ENCODE results near the gene PDZD4.

Gene PDZD4

DNA sequence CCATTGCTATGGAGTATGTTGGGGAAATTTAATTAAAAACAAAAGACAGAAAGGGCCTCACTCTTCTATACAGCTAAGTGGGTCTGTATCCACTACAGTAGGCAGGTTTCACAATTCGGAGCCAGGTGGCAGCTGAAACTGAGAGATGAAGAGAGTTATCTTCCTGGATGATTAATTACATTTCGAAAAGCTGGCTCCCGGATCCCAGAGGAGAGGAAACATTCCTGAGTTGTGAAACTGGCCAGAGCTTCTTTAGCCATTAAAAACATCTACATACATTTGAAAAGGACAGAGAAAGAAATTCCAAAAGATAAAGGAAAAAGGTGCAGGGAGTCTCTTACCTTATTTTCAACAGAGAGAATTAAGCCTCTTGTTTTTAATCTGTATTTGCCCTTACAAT is 15.5 kb upstream of the PDZD4 start:
- Mint-ChIP-seq H3K9me3 (no peaks in the 10 kb centered on the region), H3K4me3 (no peak overlapping the region), H3K36me3 (ENCODE audit: insufficient read depth) (no peaks in the 10 kb centered on the region), H3K4me1 (no peaks in the 10 kb centered on the region), H3K27ac (ENCODE audit: low read depth) (no peak overlapping the region), H3K27me3 (no peaks in the 10 kb centered on the region)
- no peak for DNase-seq (ENCODE audit: low spot score in 2 of 2)
- ATAC-seq (replicated peaks; ENCODE audit: extremely low read depth, poor library complexity, severe bottlenecking) = no peak

DNA sequence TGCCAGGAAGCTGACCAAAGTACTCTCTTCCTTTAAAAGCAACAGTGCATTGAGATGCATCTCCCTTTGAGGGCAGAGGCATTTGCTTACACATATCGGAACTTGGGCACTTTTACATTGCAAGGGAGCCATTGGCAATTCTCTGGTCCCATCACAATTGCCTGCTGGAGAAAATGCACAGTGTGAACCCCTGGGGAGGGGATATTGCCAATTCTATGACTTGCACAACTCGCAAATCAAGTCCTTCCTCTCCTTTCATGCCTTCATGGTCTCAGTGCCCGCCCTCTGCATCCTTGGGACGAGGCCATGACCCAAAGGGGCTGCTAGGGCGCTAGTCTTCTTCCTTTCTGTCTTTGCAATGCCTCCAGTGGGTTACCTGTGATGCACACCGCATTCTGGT is 14.9 kb upstream of the PDZD4 start:
- H3K4me3 Mint-ChIP-seq = no peak overlapping the region
- DNase-seq (ENCODE audit: low spot score in 2 of 2) (no peak), ATAC-seq (replicated peaks; ENCODE audit: extremely low read depth, poor library complexity, severe bottlenecking) (no peak)
- no peaks in the 10 kb centered on the region for H3K9me3 Mint-ChIP-seq
- no peaks in the 10 kb centered on the region for H3K4me1 Mint-ChIP-seq
- H3K36me3 Mint-ChIP-seq (ENCODE audit: insufficient read depth) = no peaks in the 10 kb centered on the region
- no peak overlapping the region for H3K27ac Mint-ChIP-seq (ENCODE audit: low read depth)
- no peaks in the 10 kb centered on the region for H3K27me3 Mint-ChIP-seq

GRCh38 chrX:153844509-153845082 is 14.3 kb upstream of the PDZD4 start:
- Mint-ChIP-seq H3K27ac (ENCODE audit: low read depth) (no peak overlapping the region), H3K4me3 (no peak overlapping the region), H3K4me1 (no peaks in the 10 kb centered on the region), H3K36me3 (ENCODE audit: insufficient read depth) (no peaks in the 10 kb centered on the region), H3K9me3 (no peaks in the 10 kb centered on the region), H3K27me3 (no peaks in the 10 kb centered on the region)
- no peak for ATAC-seq (replicated peaks; ENCODE audit: extremely low read depth, poor library complexity, severe bottlenecking)
- no peak for DNase-seq (ENCODE audit: low spot score in 2 of 2)

- Mint-ChIP-seq H3K36me3 (ENCODE audit: insufficient read depth) (no peaks in the 10 kb centered on the region), H3K9me3 (no peaks in the 10 kb centered on the region)
These were observed 6.6 kb upstream of the PDZD4 start for GRCh38 chrX:153836921-153837320.

DNA sequence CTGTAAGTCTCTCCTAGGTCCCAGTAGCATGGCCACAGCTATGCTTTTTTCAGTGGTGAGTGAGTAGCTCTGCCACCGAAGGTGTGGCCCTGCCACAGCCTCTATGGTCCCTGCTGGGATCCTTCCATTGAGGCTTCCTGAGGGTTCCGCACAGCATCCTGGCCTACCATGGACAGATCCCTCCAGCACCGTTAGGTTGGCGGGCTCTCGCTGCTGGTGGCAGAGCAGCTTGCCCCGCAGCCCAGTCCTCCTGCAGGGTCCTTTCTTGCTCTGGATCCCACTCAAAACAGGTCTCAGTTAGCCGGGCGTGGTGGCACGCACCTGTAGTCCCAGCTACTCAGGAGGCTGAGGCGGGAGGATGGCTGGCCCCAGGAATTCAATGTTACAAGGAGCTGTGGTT is 2.4 kb upstream of the PDZD4 start:
- ATAC-seq (replicated peaks; ENCODE audit: extremely low read depth, poor library complexity, severe bottlenecking) = no peak
- no peak for DNase-seq (ENCODE audit: low spot score in 2 of 2)
- peaks cover 2% of the 10 kb centered on the region for H3K4me1 Mint-ChIP-seq
- H3K27ac Mint-ChIP-seq (ENCODE audit: low read depth) = no peak overlapping the region
- no peak overlapping the region for H3K4me3 Mint-ChIP-seq
- no peaks in the 10 kb centered on the region for H3K27me3 Mint-ChIP-seq
- H3K9me3 Mint-ChIP-seq = no peaks in the 10 kb centered on the region
- peaks cover 3% of the 10 kb centered on the region for H3K36me3 Mint-ChIP-seq (ENCODE audit: insufficient read depth)

More at GRCh38 chrX:153836921-153837320, 6.6 kb upstream of the PDZD4 start:
- no peak overlapping the region for H3K27ac Mint-ChIP-seq (ENCODE audit: low read depth)
- DNase-seq (ENCODE audit: low spot score in 2 of 2) (no peak), ATAC-seq (replicated peaks; ENCODE audit: extremely low read depth, poor library complexity, severe bottlenecking) (no peak)
- H3K4me1 Mint-ChIP-seq = no peaks in the 10 kb centered on the region
- no peaks in the 10 kb centered on the region for H3K27me3 Mint-ChIP-seq
- no peak overlapping the region for H3K4me3 Mint-ChIP-seq

- H3K27ac Mint-ChIP-seq (ENCODE audit: low read depth) = no peak overlapping the region
These were observed 1.2 kb upstream of the PDZD4 start for GRCh38 chrX:153831429-153832150.

DNA sequence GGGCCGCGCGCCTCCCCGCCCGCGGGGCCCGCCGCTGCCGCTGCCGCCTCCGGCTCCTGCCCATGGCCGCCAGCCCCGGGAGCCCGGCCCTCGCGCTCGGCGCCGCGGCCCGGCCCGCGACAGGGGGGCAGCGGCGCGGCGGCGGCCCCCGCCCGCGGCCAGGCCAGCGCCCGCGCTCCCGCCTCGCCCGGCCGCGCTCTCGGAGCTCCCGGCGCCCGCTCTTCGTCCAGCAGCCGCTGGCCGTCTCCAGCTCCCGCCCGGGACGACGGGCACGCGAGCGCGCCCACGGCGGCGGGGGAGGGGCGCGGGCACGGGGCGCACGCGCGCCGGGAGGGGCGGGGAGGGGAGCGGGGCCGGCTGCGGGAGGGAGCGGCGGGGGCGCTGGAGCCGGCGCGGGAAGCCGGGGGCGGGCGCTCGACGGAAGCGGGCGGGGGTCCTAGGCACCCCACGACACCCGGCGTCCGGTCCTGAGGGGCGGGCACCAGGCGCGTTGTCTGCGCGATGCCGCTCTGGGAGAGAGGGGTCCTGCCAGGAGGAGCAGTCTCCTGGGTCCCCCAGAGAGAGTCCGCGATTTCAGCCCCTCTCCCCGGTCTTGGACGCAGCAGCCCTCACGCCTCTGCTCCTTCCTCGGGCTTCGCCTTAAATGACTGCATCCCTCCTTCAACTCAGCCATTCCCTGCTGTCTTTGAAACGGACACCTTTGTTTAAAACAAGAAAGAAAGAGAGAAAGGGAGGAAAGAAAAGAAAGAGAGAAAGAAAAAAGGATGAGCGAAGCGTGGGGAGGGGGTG is 490 bp upstream of the PDZD4 start:
- DNase-seq (ENCODE audit: low spot score in 2 of 2) = no peak
- H3K27ac Mint-ChIP-seq (ENCODE audit: low read depth) = no peak overlapping the region

More at GRCh38 chrX:153831429-153832150, 1.2 kb upstream of the PDZD4 start:
- DNase-seq (ENCODE audit: low spot score in 2 of 2) = no peak
- Mint-ChIP-seq H3K4me1 (peaks cover 12% of the 10 kb centered on the region), H3K27me3 (no peaks in the 10 kb centered on the region), H3K9me3 (no peaks in the 10 kb centered on the region), H3K36me3 (ENCODE audit: insufficient read depth) (peaks cover 3% of the 10 kb centered on the region), H3K4me3 (peak overlapping the region; percentile 56)
- no peak for ATAC-seq (replicated peaks; ENCODE audit: extremely low read depth, poor library complexity, severe bottlenecking)

GRCh38 chrX:153829549-153829798 is 870 bp downstream of the PDZD4 start:
- Mint-ChIP-seq H3K9me3 (no peaks in the 10 kb centered on the region), H3K36me3 (ENCODE audit: insufficient read depth) (peaks cover 3% of the 10 kb centered on the region), H3K4me1 (peaks cover 16% of the 10 kb centered on the region), H3K27ac (ENCODE audit: low read depth) (no peak overlapping the region), H3K27me3 (no peaks in the 10 kb centered on the region), H3K4me3 (peak overlapping the region; percentile 74)
- ATAC-seq (replicated peaks; ENCODE audit: extremely low read depth, poor library complexity, severe bottlenecking) (no peak), DNase-seq (ENCODE audit: low spot score in 2 of 2) (no peak)

More for the DNA sequence above, 490 bp upstream of the PDZD4 start:
- Mint-ChIP-seq H3K4me1 (peaks cover 12% of the 10 kb centered on the region), H3K36me3 (ENCODE audit: insufficient read depth) (peaks cover 3% of the 10 kb centered on the region), H3K27me3 (no peaks in the 10 kb centered on the region), H3K4me3 (peak overlapping the region; percentile 56), H3K9me3 (no peaks in the 10 kb centered on the region)
- ATAC-seq (replicated peaks; ENCODE audit: extremely low read depth, poor library complexity, severe bottlenecking) = no peak

DNA sequence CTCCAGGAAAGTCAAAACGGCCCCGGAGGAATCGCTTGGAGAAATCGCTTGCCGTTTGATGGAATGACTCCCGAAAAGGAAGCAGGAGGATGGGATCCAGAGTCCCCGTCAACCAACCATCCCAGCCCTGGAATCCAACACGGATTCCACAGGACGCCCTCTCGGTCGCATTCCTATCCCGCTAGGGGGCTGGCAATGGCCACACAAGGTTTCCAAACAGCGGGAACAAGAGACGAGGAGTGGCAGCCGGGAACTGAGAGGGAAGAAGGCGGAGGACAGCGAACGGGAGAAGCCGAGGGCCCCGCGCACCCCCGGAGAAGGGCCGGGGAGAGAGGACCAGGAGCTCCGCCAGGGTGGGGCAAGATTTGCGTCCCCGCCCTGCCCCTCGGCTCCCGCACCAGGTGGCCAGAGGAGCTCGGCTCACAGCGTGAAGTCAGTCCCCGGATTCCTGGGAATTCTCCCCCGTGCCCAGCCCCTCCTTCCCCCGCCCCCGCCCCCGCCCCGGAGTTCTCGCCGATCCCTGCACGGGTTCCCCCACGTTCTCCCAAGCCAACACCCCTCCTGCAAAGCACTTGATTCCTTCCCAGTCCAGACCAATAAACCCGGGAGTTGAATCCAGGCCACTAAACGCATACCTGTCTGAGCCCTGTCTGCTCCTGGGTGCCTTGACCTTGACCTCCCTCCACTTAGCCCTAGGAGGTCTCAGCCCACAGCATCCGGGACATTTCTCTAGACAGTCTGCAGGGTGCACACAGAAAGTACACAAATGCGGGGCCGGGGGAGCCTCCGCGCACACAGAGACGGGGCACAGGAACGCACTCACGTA is 1.4 kb downstream of the PDZD4 start:
- H3K36me3 Mint-ChIP-seq (ENCODE audit: insufficient read depth) = peaks cover 3% of the 10 kb centered on the region
- DNase-seq (ENCODE audit: low spot score in 2 of 2) = no peak
- H3K27me3 Mint-ChIP-seq = no peaks in the 10 kb centered on the region

DNA sequence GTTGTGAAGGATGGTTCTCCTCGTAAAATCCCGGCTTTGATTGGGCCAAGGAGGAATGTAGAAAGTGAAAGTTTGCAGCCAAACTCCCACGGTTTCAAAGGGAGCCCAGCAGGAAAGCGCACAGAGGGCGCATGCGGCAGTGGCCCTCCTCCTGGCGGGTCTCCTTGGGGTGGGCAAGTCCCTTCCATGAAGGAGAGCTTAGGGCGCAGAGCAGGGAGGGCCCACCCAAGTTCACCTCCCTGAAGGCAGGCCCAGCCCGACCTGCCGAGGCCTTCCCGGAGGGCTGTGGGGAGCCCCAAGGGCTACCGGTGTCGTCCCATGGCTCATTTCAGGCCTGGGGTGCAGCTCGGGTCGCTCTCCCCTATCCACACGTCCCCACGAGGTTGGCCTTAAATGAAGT is 2.0 kb downstream of the PDZD4 start:
- no peak for ATAC-seq (replicated peaks; ENCODE audit: extremely low read depth, poor library complexity, severe bottlenecking)
- no peaks in the 10 kb centered on the region for H3K27me3 Mint-ChIP-seq
- H3K4me1 Mint-ChIP-seq = peaks cover 16% of the 10 kb centered on the region
- H3K4me3 Mint-ChIP-seq = peak overlapping the region; percentile 27
- H3K27ac Mint-ChIP-seq (ENCODE audit: low read depth) = no peak overlapping the region
- H3K36me3 Mint-ChIP-seq (ENCODE audit: insufficient read depth) = peaks cover 3% of the 10 kb centered on the region
- H3K9me3 Mint-ChIP-seq = no peaks in the 10 kb centered on the region
- no peak for DNase-seq (ENCODE audit: low spot score in 2 of 2)

More for the DNA sequence above, 1.4 kb downstream of the PDZD4 start:
- Mint-ChIP-seq H3K4me3 (peak overlapping the region; percentile 74), H3K9me3 (no peaks in the 10 kb centered on the region), H3K27ac (ENCODE audit: low read depth) (no peak overlapping the region), H3K4me1 (peaks cover 16% of the 10 kb centered on the region)
- peak; percentile 37 for ATAC-seq (replicated peaks; ENCODE audit: extremely low read depth, poor library complexity, severe bottlenecking)

- Mint-ChIP-seq H3K4me1 (peaks cover 16% of the 10 kb centered on the region), H3K4me3 (peak overlapping the region; percentile 44), H3K9me3 (no peaks in the 10 kb centered on the region), H3K36me3 (ENCODE audit: insufficient read depth) (peaks cover 3% of the 10 kb centered on the region), H3K27ac (ENCODE audit: low read depth) (peak overlapping the region; percentile 30), H3K27me3 (no peaks in the 10 kb centered on the region)
- no peak for ATAC-seq (replicated peaks; ENCODE audit: extremely low read depth, poor library complexity, severe bottlenecking)
- DNase-seq (ENCODE audit: low spot score in 2 of 2) = no peak
These were observed 2.4 kb downstream of the PDZD4 start for GRCh38 chrX:153827903-153828302.

DNA sequence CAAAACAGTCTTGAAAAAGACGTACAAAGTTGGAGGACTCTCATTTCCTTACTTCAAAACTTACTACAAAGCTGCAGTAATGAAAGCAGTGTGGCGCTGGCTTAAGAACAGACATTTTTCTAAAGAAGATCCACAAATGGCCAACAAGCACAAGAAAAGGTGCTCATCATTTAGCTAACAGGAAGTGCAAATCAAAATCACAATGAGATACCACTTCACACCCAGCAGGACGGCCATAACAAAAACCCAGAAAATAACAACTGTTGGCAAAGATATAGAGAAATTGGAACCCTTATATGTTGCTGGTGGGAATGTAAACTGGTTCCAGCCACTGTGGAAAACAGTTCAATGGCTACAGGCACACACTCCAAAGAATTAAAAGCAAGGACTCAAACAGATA is 3.3 kb downstream of the PDZD4 start:
- DNase-seq (ENCODE audit: low spot score in 2 of 2) (no peak), ATAC-seq (replicated peaks; ENCODE audit: extremely low read depth, poor library complexity, severe bottlenecking) (no peak)
- H3K4me3 Mint-ChIP-seq = peak overlapping the region; percentile 44
- peaks cover 24% of the 10 kb centered on the region for H3K4me1 Mint-ChIP-seq
- peak overlapping the region; percentile 30 for H3K27ac Mint-ChIP-seq (ENCODE audit: low read depth)
- no peaks in the 10 kb centered on the region for H3K27me3 Mint-ChIP-seq
- no peaks in the 10 kb centered on the region for H3K9me3 Mint-ChIP-seq
- peaks cover 4% of the 10 kb centered on the region for H3K36me3 Mint-ChIP-seq (ENCODE audit: insufficient read depth)
